A549 (cell line): Measurements from ENCODE around the gene WHRN. TPM values are rescaled to one million over a fixed set of nuclear protein-coding genes. Genes with fewer than 3 reads are reported as not detected.

Source experiments
- ATAC-seq, 2 experiments: fragments of 200-7000 bp in 1 of 2; fragments of >200 bp in 1 of 2; cut with Nextera tagmentation in 1 of 2; cut with Tn5 transposase in 1 of 2; 3 replicates each; pipeline versions ENCODE4 v1.8.0 to v1.9.1; 2018 to 2020; ENCODE audit warnings: mild to moderate bottlenecking in 1 of 2, moderate library complexity in 1 of 2
- CTCF ChIA-PET: fragments of 300-600 bp; sonication (Branson Sonifier 250); formaldehyde crosslinking; extraction: SDS; loops from one replicate; lab custom pipeline; 2021; ENCODE audit warnings: antibody characterized with exemption, inconsistent platforms; lab: Yijun Ruan, JAX
- POLR2A ChIA-PET: fragments of 350-600 bp; formaldehyde crosslinking; extraction: SDS; loops from one replicate; lab custom pipeline; 2021; ENCODE audit warnings: antibody characterized with exemption, inconsistent platforms; lab: Yijun Ruan, JAX
- DNase-seq, 2 experiments: peaks; one replicate each; pipeline versions ENCODE4 v3.0.0 to v3.0.0-alpha.2; 2011 to 2016; ENCODE audit warnings: low read depth in 1 of 2, low spot score in 1 of 2
- FAIRE-seq: peaks from 2 replicates; lab custom pipeline; 2011; peaks lifted over from hg19 to GRCh38; lab: Jason Lieb, UNC
- H3K27ac ChIP-seq, 2 experiments: fragments of >200 bp; sonication (Bioruptor Twin); formaldehyde crosslinking; 3 replicates each; pipeline ENCODE4 v1.5.1; 2016 to 2017
- H3K4me1 ChIP-seq: fragments of >200 bp; sonication (Bioruptor Twin); formaldehyde crosslinking; 3 replicates; pipeline ENCODE4 v1.6.1; 2016
- H3K4me2 ChIP-seq: fragments of >200 bp; sonication (Bioruptor Twin); formaldehyde crosslinking; 3 replicates; pipeline ENCODE4 v1.6.1; 2016
- H3K4me3 ChIP-seq: fragments of >200 bp; sonication (Bioruptor Twin); formaldehyde crosslinking; 3 replicates; pipeline ENCODE4 v1.5.1; 2016
- H3K9me3 ChIP-seq: fragments of >200 bp; sonication (Bioruptor Twin); formaldehyde crosslinking; 3 replicates; pipeline ENCODE4 v1.6.1; 2016
- BHLHE40 ChIP-seq: IDR thresholded peaks from 2 replicates; pipeline ENCODE4 v1.6.1; 2012; ENCODE audit warnings: low read depth, low read length, inconsistent platforms
- CBX8 ChIP-seq: fragments of 200-600 bp; sonication (generic); IDR thresholded peaks from 2 replicates; pipeline ENCODE4 v1.6.1; 2016
- EHF ChIP-seq: fragments of 250-450 bp; sonication (Bioruptor Pico); IDR thresholded peaks from 2 replicates; pipeline ENCODE4 v1.5.0; 2020; ENCODE audit warnings: mild to moderate bottlenecking
- EHMT2 ChIP-seq: fragments of 200-600 bp; sonication (generic); IDR thresholded peaks from 2 replicates; pipeline ENCODE4 v1.6.1; 2016; ENCODE audit warnings: antibody characterized with exemption, low read depth, mild to moderate bottlenecking, moderate library complexity
- ESRRA ChIP-seq: fragments of 150-350 bp; IDR thresholded peaks from 2 replicates; pipeline ENCODE4 v1.6.1; 2014; ENCODE audit warnings: mild to moderate bottlenecking, low read length, borderline replicate concordance
- HDAC2 ChIP-seq: fragments of 200-600 bp; sonication (generic); IDR thresholded peaks from 2 replicates; pipeline ENCODE4 v1.6.1; 2016
- HOXB13 ChIP-seq: fragments of 250-450 bp; sonication (Bioruptor Pico); IDR thresholded peaks from 2 replicates; pipeline ENCODE4 v1.5.0; 2020; ENCODE audit warnings: low read depth, mild to moderate bottlenecking, moderate library complexity
- HOXB5 ChIP-seq: fragments of 250-450 bp; sonication (Bioruptor Pico); IDR thresholded peaks from 2 replicates; pipeline ENCODE4 v1.5.0; 2020; ENCODE audit warnings: mild to moderate bottlenecking, moderate library complexity
- KDM1A ChIP-seq: fragments of 200-600 bp; sonication (generic); IDR thresholded peaks from 2 replicates; pipeline ENCODE4 v1.6.1; 2016; ENCODE audit warnings: low read depth, mild to moderate bottlenecking
- KDM5A ChIP-seq: fragments of 200-600 bp; sonication (generic); IDR thresholded peaks from 2 replicates; pipeline ENCODE4 v1.6.1; 2016; ENCODE audit warnings: antibody characterized with exemption, mild to moderate bottlenecking
- MAZ ChIP-seq: fragments of 150-350 bp; IDR thresholded peaks from 2 replicates; pipeline ENCODE4 v1.6.1; 2014; ENCODE audit warnings: antibody characterized with exemption, low read depth, low read length, borderline replicate concordance
- NPAS2 ChIP-seq: fragments of 250-450 bp; sonication (Bioruptor Pico); IDR thresholded peaks from 2 replicates; pipeline ENCODE4 v1.8.0; 2022; ENCODE audit warnings: mild to moderate bottlenecking, moderate library complexity, borderline replicate concordance
- RCOR1 ChIP-seq: fragments of 150-350 bp; IDR thresholded peaks from 2 replicates; pipeline ENCODE4 v1.6.1; 2014; ENCODE audit warnings: antibody characterized with exemption, low read length, low read depth
- RFX5 ChIP-seq: fragments of 450-650 bp; IDR thresholded peaks from 2 replicates; pipeline ENCODE4 v1.7.1; 2014; ENCODE audit warnings: antibody characterized with exemption, mild to moderate bottlenecking, moderate library complexity
- SMC3 ChIP-seq: fragments of >200 bp; sonication (Bioruptor Twin); formaldehyde crosslinking; IDR thresholded peaks from 3 replicates; pipeline ENCODE4 v1.6.1; 2018; ENCODE audit warnings: inconsistent platforms
- SREBF2 ChIP-seq: fragments of 450-650 bp; IDR thresholded peaks from 2 replicates; pipeline ENCODE4 v1.6.1; 2014; ENCODE audit warnings: mild to moderate bottlenecking, moderate library complexity
- ZFP36 ChIP-seq: fragments of 450-650 bp; IDR thresholded peaks from 2 replicates; pipeline ENCODE4 v1.6.1; 2014; ENCODE audit warnings: borderline replicate concordance; ENCODE audit not compliant: partially characterized antibody
- ZSCAN20 ChIP-seq: fragments of 250-450 bp; sonication (Bioruptor Pico); IDR thresholded peaks from 2 replicates; pipeline ENCODE4 v1.8.0; 2022; ENCODE audit warnings: mild to moderate bottlenecking, moderate library complexity
- WGBS: methylation state at CpG from one replicate; pipeline ENCODE4 v1.1.6; 2017; ENCODE audit errors: missing lambda C conversion rate; 5-methylcytosine and 5-hydroxymethylcytosine counted together
- polyA plus RNA-seq, 4 experiments: library from polyadenylated mRNA; depleted of rRNA in 3 of 4; stranded (reverse); fragments of >200 nt; fragmentation: RNase III in 1 of 4; extraction: RNeasy Plus Mini Kit Qiagen cat#74134 plus additional on column Dnase treatment in 1 of 4; gene quantifications; 2 replicates in 3 of 4; 3 replicates in 1 of 4; pipeline ENCODE4 v1.2.3, GENCODE V29; 2011 to 2017
- TF ChIP-seq, protein P1 (sequence below): fragments of 250-450 bp; sonication (Bioruptor Pico); IDR thresholded peaks from 2 replicates; pipeline ENCODE4 v1.5.0; 2020; ENCODE audit warnings: low read depth, mild to moderate bottlenecking, moderate library complexity
- TF ChIP-seq, protein P2 (sequence below): fragments of 150-350 bp; IDR thresholded peaks from 2 replicates; pipeline ENCODE4 v1.6.1; 2014; ENCODE audit warnings: low read depth, mild to moderate bottlenecking, low read length
- TF ChIP-seq, protein P3 (sequence below): fragments of 200-600 bp; sonication (generic); IDR thresholded peaks from 2 replicates; pipeline ENCODE4 v1.6.1; 2016; ENCODE audit warnings: antibody characterized with exemption, mild to moderate bottlenecking, moderate library complexity
- TF ChIP-seq, protein P4 (sequence below): fragments of 250-450 bp; sonication (Bioruptor Pico); IDR thresholded peaks from 2 replicates; pipeline ENCODE4 v1.5.0; 2021; ENCODE audit warnings: mild to moderate bottlenecking, moderate library complexity, borderline replicate concordance

Gene WHRN
- polyA plus RNA-seq, 2 of the 4 experiments (the other 2 are of a cell fraction): 1.2 to 3.2 TPM

DNA sequence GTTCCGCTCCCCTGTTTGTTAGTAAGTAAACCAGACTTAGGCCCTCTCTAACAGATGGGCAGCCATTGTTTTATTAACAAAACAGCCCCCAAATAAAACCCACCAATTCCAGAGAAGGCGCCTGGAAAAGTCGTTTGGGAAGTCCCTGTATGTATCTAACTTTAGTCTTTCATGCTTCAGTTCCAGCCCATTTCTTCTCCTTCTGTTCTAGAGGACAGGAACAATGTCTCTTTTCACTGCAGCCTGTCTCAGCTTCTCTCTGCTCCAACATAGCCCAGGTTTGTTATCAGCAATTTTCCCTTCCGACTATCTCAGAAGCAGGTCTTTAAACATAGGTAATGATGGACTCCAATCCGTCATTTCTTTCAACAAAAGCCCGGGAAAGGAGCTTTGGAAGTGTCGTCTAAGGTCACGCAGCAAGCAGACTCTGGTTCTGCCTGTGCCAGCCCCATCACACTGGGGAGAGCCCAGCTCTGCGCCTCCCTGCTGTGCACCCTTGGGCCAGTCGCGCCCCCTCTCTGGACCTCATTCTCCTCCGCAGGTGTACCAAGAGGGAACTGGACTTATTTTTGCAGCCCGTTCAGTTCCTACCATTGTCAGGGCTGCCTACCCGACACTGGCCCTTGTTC, 107.9 kb downstream of the WHRN start:
- Histone ChIP-seq H3K4me3 (peak overlapping the region; percentile 69), H3K9me3 (no peaks in the 10 kb centered on the region), H3K27ac (peak overlapping the region; percentile 75 to 88; a peak in 5 of 6 replicates), H3K4me1 (peaks cover 15% of the 10 kb centered on the region; the same call in 2 of the 3 replicates), H3K4me2 (peak overlapping the region; percentile 95)
- WGBS: 47% methylated on average over 14 of the region's 14 CpGs
- FAIRE-seq: no peak
- ChIA-PET POLR2A (interaction anchor here (1.0 kb wide), 1 partner anchor 12 kb away, joined by 3 read pairs; no protein-coding TSS in a partner anchor), CTCF (interaction anchor here (0.9 to 3.4 kb wide), 6 partner anchors 8 to 316 kb away, joined by 3 to 25 read pairs (median 3); no protein-coding TSS in a partner anchor)
- peak; percentile 8 to 29; a peak in 5 of 6 replicates for ATAC-seq
- no peak for DNase-seq
- TF ChIP-seq SMC3 (no peak), HDAC2 (0 out of 2 replicates have a peak, but pooled peaks have one; percentile 61), KDM1A (peak; percentile 91), KDM5A (no peak), ZSCAN20 (CRISPR knock-in tag) (no peak), MAZ (no peak), HOXB5 (CRISPR knock-in tag) (no peak), ZFP36 (peak; percentile 74), EHF (CRISPR knock-in tag) (no peak)
- TF ChIP-seq, protein P1, sequence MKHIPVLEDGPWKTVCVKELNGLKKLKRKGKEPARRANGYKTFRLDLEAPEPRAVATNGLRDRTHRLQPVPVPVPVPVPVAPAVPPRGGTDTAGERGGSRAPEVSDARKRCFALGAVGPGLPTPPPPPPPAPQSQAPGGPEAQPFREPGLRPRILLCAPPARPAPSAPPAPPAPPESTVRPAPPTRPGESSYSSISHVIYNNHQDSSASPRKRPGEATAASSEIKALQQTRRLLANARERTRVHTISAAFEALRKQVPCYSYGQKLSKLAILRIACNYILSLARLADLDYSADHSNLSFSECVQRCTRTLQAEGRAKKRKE (CRISPR knock-in tag): no peak
- TF ChIP-seq, all 56 proteins: peak for 3

DNA sequence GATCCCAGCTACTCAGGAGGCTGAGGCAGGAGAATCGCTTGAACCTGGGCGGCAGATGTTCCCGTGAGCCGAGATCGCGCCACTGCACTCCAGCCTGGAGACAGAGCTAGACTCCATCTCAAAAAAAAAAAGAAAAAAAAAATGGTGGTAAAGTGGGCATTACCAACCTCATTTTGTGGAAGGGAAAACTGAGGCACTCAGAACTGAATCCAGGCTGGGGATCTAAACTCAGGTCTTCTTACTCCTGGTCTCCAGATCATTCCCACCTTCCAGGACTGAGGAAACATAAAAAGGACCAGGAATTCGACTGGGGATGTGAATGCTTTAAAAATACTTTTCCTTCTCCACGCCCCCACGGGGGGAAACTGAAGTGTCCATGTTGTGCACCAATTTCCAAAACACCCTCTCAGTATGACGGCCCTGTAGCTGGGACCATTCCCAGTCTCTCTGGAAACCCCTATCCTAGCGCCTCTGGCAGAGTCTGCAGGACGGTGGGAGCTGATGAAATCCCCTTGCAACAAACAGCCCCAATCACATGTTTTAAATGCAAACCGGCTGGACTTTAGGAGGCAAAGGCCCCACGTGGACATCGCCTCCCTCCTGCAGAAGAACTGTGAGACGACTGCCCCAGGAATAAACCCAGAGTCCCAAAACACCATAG, 108.6 kb downstream of the WHRN start:
- peaks cover 15% of the 10 kb centered on the region; the same call in 2 of the 3 replicates for H3K4me1 ChIP-seq
- TF ChIP-seq EHF (CRISPR knock-in tag) (no peak), RCOR1 (no peak), RFX5 (no peak), HOXB13 (no peak), ESRRA (no peak), NPAS2 (CRISPR knock-in tag) (no peak), SREBF2 (no peak), BHLHE40 (no peak), CBX8 (no peak), EHMT2 (no peak)
- TF ChIP-seq, protein P2, sequence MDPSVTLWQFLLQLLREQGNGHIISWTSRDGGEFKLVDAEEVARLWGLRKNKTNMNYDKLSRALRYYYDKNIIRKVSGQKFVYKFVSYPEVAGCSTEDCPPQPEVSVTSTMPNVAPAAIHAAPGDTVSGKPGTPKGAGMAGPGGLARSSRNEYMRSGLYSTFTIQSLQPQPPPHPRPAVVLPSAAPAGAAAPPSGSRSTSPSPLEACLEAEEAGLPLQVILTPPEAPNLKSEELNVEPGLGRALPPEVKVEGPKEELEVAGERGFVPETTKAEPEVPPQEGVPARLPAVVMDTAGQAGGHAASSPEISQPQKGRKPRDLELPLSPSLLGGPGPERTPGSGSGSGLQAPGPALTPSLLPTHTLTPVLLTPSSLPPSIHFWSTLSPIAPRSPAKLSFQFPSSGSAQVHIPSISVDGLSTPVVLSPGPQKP: no peak
- TF ChIP-seq, protein P3, sequence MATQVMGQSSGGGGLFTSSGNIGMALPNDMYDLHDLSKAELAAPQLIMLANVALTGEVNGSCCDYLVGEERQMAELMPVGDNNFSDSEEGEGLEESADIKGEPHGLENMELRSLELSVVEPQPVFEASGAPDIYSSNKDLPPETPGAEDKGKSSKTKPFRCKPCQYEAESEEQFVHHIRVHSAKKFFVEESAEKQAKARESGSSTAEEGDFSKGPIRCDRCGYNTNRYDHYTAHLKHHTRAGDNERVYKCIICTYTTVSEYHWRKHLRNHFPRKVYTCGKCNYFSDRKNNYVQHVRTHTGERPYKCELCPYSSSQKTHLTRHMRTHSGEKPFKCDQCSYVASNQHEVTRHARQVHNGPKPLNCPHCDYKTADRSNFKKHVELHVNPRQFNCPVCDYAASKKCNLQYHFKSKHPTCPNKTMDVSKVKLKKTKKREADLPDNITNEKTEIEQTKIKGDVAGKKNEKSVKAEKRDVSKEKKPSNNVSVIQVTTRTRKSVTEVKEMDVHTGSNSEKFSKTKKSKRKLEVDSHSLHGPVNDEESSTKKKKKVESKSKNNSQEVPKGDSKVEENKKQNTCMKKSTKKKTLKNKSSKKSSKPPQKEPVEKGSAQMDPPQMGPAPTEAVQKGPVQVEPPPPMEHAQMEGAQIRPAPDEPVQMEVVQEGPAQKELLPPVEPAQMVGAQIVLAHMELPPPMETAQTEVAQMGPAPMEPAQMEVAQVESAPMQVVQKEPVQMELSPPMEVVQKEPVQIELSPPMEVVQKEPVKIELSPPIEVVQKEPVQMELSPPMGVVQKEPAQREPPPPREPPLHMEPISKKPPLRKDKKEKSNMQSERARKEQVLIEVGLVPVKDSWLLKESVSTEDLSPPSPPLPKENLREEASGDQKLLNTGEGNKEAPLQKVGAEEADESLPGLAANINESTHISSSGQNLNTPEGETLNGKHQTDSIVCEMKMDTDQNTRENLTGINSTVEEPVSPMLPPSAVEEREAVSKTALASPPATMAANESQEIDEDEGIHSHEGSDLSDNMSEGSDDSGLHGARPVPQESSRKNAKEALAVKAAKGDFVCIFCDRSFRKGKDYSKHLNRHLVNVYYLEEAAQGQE: no peak
- TF ChIP-seq, protein P4, sequence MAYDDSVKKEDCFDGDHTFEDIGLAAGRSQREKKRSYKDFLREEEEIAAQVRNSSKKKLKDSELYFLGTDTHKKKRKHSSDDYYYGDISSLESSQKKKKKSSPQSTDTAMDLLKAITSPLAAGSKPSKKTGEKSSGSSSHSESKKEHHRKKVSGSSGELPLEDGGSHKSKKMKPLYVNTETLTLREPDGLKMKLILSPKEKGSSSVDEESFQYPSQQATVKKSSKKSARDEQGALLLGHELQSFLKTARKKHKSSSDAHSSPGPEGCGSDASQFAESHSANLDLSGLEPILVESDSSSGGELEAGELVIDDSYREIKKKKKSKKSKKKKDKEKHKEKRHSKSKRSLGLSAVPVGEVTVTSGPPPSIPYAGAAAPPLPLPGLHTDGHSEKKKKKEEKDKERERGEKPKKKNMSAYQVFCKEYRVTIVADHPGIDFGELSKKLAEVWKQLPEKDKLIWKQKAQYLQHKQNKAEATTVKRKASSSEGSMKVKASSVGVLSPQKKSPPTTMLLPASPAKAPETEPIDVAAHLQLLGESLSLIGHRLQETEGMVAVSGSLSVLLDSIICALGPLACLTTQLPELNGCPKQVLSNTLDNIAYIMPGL (CRISPR knock-in tag): no peak
- TF ChIP-seq, all 56 proteins: peak for 0
- Histone ChIP-seq H3K4me2 (peak overlapping the region; percentile 95), H3K9me3 (no peaks in the 10 kb centered on the region), H3K4me3 (peak overlapping the region; percentile 69; the same call in 2 of the 3 replicates), H3K27ac (peak overlapping the region; percentile 75 to 88; a peak in 5 of 6 replicates)
- DNase-seq (peak in 1 of 2 experiments; percentile 25), FAIRE-seq (no peak), ATAC-seq (no peak)
- POLR2A ChIA-PET: interaction anchor here (0.7 kb wide), 1 partner anchor 257 kb away, joined by 3 read pairs; no protein-coding TSS in a partner anchor
- WGBS: 77% methylated on average over 16 of the region's 16 CpGs
- CTCF ChIA-PET: interaction anchor here (0.9 to 3.4 kb wide), 8 partner anchors 9 to 289 kb away, joined by 3 to 25 read pairs (median 4); partner anchors contain the start of gene COL27A1
